HEK293 (cell line): ENCODE data around the gene DAPK2.

Experiments used
- KLF1 ChIP-seq: fragments of 450-650 bp; formaldehyde crosslinking; IDR thresholded peaks from 2 replicates; pipeline ENCODE4 v1.5.1; 2016; ENCODE audit warnings: missing biosample characterization, missing genetic modification characterization
- ZBTB7A ChIP-seq: fragments of 450-650 bp; formaldehyde crosslinking; IDR thresholded peaks from 2 replicates; pipeline ENCODE4 v1.5.1; 2016; ENCODE audit warnings: low read depth, missing biosample characterization, missing genetic modification characterization
- ZNF140 ChIP-seq: fragments of 450-650 bp; formaldehyde crosslinking; IDR thresholded peaks from 2 replicates; pipeline ENCODE4 v1.5.1; 2016; ENCODE audit warnings: missing biosample characterization, missing genetic modification characterization
- ZNF214 ChIP-seq: fragments of 450-650 bp; formaldehyde crosslinking; IDR thresholded peaks from 2 replicates; pipeline ENCODE4 v1.5.1; 2017; ENCODE audit warnings: missing biosample characterization, mild to moderate bottlenecking, missing genetic modification characterization, borderline replicate concordance
- ZNF311 ChIP-seq: fragments of 450-650 bp; formaldehyde crosslinking; IDR thresholded peaks from 2 replicates; pipeline ENCODE4 v1.5.1; 2017; ENCODE audit warnings: missing biosample characterization, missing genetic modification characterization, borderline replicate concordance
- ZNF660 ChIP-seq: fragments of 450-650 bp; IDR thresholded peaks from 2 replicates; pipeline ENCODE4 v1.5.1; 2018; ENCODE audit warnings: missing biosample characterization, mild to moderate bottlenecking, missing genetic modification characterization
- TF ChIP-seq, protein P1 (sequence below): fragments of 450-650 bp; formaldehyde crosslinking; IDR thresholded peaks from 2 replicates; pipeline ENCODE4 v1.5.1; 2016; ENCODE audit warnings: missing biosample characterization, missing genetic modification characterization

DNA sequence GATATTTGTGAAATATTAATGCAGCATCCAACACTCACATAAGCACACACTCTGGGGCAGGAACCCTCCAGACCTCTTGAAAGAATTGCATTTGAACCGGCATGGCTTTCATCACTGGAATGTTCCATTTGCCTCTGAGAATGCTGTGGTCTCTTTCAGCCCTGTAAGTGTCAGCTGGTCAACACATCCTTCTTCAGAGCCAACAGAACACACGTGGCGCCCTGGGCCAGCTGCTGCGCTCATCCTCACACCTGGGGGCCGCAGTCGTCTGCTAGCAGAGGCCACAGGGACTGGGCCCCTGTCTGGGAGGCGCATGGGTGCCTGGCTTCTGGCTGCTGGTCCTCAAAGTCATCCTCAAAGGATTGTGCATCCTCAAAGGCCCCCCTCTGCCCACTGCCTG, 141.2 kb downstream of the DAPK2 start:
- no peak for TF ChIP-seq ZBTB7A
- no peak for TF ChIP-seq ZNF214 (tag by site-specific recombination)
- TF ChIP-seq ZNF660 (tag by site-specific recombination): no peak
- TF ChIP-seq ZNF311: no peak
- no peak for TF ChIP-seq KLF1 (tag by site-specific recombination)
- TF ChIP-seq, protein P1, sequence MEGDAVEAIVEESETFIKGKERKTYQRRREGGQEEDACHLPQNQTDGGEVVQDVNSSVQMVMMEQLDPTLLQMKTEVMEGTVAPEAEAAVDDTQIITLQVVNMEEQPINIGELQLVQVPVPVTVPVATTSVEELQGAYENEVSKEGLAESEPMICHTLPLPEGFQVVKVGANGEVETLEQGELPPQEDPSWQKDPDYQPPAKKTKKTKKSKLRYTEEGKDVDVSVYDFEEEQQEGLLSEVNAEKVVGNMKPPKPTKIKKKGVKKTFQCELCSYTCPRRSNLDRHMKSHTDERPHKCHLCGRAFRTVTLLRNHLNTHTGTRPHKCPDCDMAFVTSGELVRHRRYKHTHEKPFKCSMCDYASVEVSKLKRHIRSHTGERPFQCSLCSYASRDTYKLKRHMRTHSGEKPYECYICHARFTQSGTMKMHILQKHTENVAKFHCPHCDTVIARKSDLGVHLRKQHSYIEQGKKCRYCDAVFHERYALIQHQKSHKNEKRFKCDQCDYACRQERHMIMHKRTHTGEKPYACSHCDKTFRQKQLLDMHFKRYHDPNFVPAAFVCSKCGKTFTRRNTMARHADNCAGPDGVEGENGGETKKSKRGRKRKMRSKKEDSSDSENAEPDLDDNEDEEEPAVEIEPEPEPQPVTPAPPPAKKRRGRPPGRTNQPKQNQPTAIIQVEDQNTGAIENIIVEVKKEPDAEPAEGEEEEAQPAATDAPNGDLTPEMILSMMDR: no peak
- no peak for TF ChIP-seq ZNF140
